ENCODE data around the gene MARF1.

- no peak for TF ChIP-seq POLR2AphosphoS5 (IDR thresholded peaks at IDR 0.05; ENCODE audit: low read depth, low read length)
- TF ChIP-seq POLR2A (IDR thresholded peaks at IDR 0.05; ENCODE audit: low read depth, low read length): no peak
Measured at GRCh38 chr16:15605839-15606517, 37.0 kb downstream of the MARF1 start.

All from GM12892 (cell line).